IMR-90 (cell line): ENCODE results near the gene ZNF484. TPM values are rescaled to one million over a fixed set of nuclear protein-coding genes. Genes with fewer than 3 reads are reported as not detected.

Experiments
- ATAC-seq: fragments of 200-7000 bp; cut with Tn5 transposase; 2 replicates; pipeline ENCODE4 v1.9.1; 2020; ENCODE audit warnings: low read depth, mild to moderate bottlenecking, moderate library complexity
- BruUV-seq: library from RNA; stranded (reverse); fragments of 400-500 nt; replicated peaks from 2 replicates; lab custom pipeline; 2021; lab: Mats Ljungman, UMichigan
- CTCF ChIA-PET: fragments of 300-600 bp; formaldehyde crosslinking; extraction: SDS; loops from one replicate; lab custom pipeline; 2021; ENCODE audit warnings: antibody characterized with exemption; lab: Yijun Ruan, JAX
- POLR2A ChIA-PET: fragments of 300-600 bp; sonication (Branson Sonifier 250); formaldehyde crosslinking; loops from one replicate; lab custom pipeline; 2022; ENCODE audit warnings: antibody characterized with exemption; ENCODE audit not compliant: unreplicated experiment; lab: Charles Lee
- DNase-seq: peaks from one replicate; pipeline ENCODE4 v3.0.0; 2013
- H2AFZ ChIP-seq: replicated peaks from 2 replicates; pipeline ENCODE3; 2013; ENCODE audit warnings: low read length, mild to moderate bottlenecking; ENCODE audit not compliant: poor library complexity
- H2AK5ac ChIP-seq: 2 replicates; pipeline ENCODE4 v1.6.1; 2013; ENCODE audit warnings: low read depth, low read length, inconsistent platforms
- H2AK9ac ChIP-seq: replicated peaks from 2 replicates; pipeline ENCODE3; 2013; ENCODE audit warnings: mild to moderate bottlenecking, low read depth, low read length, moderate library complexity; ENCODE audit not compliant: poor library complexity
- H2BK120ac ChIP-seq: 2 replicates; pipeline ENCODE4 v1.6.1; 2013; ENCODE audit warnings: low read depth, low read length, inconsistent platforms
- H2BK15ac ChIP-seq: 3 replicates; pipeline ENCODE4 v1.6.1; 2013; ENCODE audit warnings: low read depth, low read length, inconsistent platforms
- H2BK20ac ChIP-seq: 2 replicates; pipeline ENCODE4 v1.6.1; 2013; ENCODE audit warnings: low read depth, mild to moderate bottlenecking, inconsistent platforms, low read length, moderate library complexity
- H2BK5ac ChIP-seq: 2 replicates; pipeline ENCODE4 v1.6.1; 2013; ENCODE audit warnings: mild to moderate bottlenecking, low read depth, low read length, inconsistent platforms; ENCODE audit not compliant: poor library complexity, severe bottlenecking
- H3K14ac ChIP-seq: replicated peaks from 2 replicates; pipeline ENCODE4 v1.6.1; 2013; ENCODE audit warnings: low read depth, low read length, inconsistent platforms
- H3K18ac ChIP-seq: 2 replicates; pipeline ENCODE4 v1.6.1; 2013; ENCODE audit warnings: low read depth, low read length, control low read depth
- H3K23ac ChIP-seq: 2 replicates; pipeline ENCODE4 v1.6.1; 2013; ENCODE audit warnings: low read depth, low read length, inconsistent platforms
- H3K27ac ChIP-seq: 2 replicates; pipeline ENCODE4 v1.5.1; 2013; ENCODE audit warnings: mild to moderate bottlenecking, control low read depth, low read length; ENCODE audit not compliant: insufficient read depth
- H3K27me3 ChIP-seq: 2 replicates; pipeline ENCODE4 v1.6.1; 2013; ENCODE audit warnings: low read length; ENCODE audit not compliant: control insufficient read depth, insufficient read depth
- H3K36me3 ChIP-seq: 2 replicates; pipeline ENCODE4 v1.6.1; 2013; ENCODE audit warnings: low read length, mixed read lengths; ENCODE audit not compliant: control insufficient read depth, insufficient read depth
- H3K4ac ChIP-seq: 2 replicates; pipeline ENCODE4 v1.6.1; 2013; ENCODE audit warnings: low read depth, low read length, inconsistent platforms
- H3K4me1 ChIP-seq: 2 replicates; pipeline ENCODE4 v1.6.1; 2013; ENCODE audit warnings: low read length, mixed read lengths; ENCODE audit not compliant: control insufficient read depth, insufficient read depth
- H3K4me2 ChIP-seq: 2 replicates; pipeline ENCODE4 v1.6.1; 2013; ENCODE audit warnings: low read depth, mild to moderate bottlenecking, control low read depth, low read length, moderate library complexity
- H3K4me3 ChIP-seq: 2 replicates; pipeline ENCODE4 v1.5.1; 2013; ENCODE audit warnings: low read depth, mild to moderate bottlenecking, control low read depth, low read length, moderate library complexity; ENCODE audit not compliant: insufficient read depth
- H3K56ac ChIP-seq: 2 replicates; pipeline ENCODE4 v1.6.1; 2013; ENCODE audit warnings: low read length, inconsistent platforms; ENCODE audit not compliant: insufficient read depth; ENCODE audit errors: extremely low read depth
- H3K79me1 ChIP-seq, 2 experiments: 2 replicates each; pipeline ENCODE4 v1.6.1; 2013; ENCODE audit warnings: low read length in 2 of 2, inconsistent platforms in 1 of 2, low read depth in 1 of 2
- H3K9ac ChIP-seq: 2 replicates; pipeline ENCODE4 v1.6.1; 2013; ENCODE audit warnings: low read depth, low read length, control low read depth
- H3K9me1 ChIP-seq: 2 replicates; pipeline ENCODE4 v1.6.1; 2013; ENCODE audit warnings: low read length, inconsistent platforms; ENCODE audit not compliant: insufficient read depth
- H3K9me3 ChIP-seq: 2 replicates; pipeline ENCODE4 v1.6.1; 2013; ENCODE audit warnings: low read length; ENCODE audit not compliant: control insufficient read depth, insufficient read depth
- H4K20me1 ChIP-seq: 2 replicates; pipeline ENCODE4 v1.6.1; 2013; ENCODE audit warnings: low read length, inconsistent platforms; ENCODE audit not compliant: insufficient read depth
- H4K5ac ChIP-seq: 2 replicates; pipeline ENCODE4 v1.6.1; 2013; ENCODE audit warnings: mild to moderate bottlenecking, low read depth, low read length, control low read depth
- H4K8ac ChIP-seq, 2 experiments: 2 replicates each; pipeline ENCODE4 v1.6.1; 2013; ENCODE audit warnings: low read depth in 2 of 2, low read length in 2 of 2, control low read depth in 1 of 2, inconsistent platforms in 1 of 2
- H4K91ac ChIP-seq: 2 replicates; pipeline ENCODE4 v1.6.1; 2013; ENCODE audit warnings: low read depth, low read length, inconsistent platforms; ENCODE audit not compliant: insufficient read depth
- BHLHE40 ChIP-seq: fragments of 150-350 bp; IDR thresholded peaks from 2 replicates; pipeline ENCODE4 v1.6.1; 2016; ENCODE audit warnings: mild to moderate bottlenecking, low read depth, low read length
- CEBPB ChIP-seq: IDR thresholded peaks from 2 replicates; pipeline ENCODE4 v1.6.1; 2012; ENCODE audit warnings: low read depth, low read length, improper control_type of control experiment
- CHD1 ChIP-seq: IDR thresholded peaks from 2 replicates; pipeline ENCODE4 v1.6.1; 2012; ENCODE audit warnings: low read depth, low read length, improper control_type of control experiment
- CTCF ChIP-seq: conservative IDR thresholded peaks from 2 replicates; pipeline ENCODE4 v1.5.1; 2012; ENCODE audit warnings: mild to moderate bottlenecking, low read depth, low read length, improper control_type of control experiment
- ELK1 ChIP-seq: fragments of 150-350 bp; IDR thresholded peaks from 2 replicates; pipeline ENCODE4 v1.6.1; 2016; ENCODE audit warnings: low read depth, mild to moderate bottlenecking, low read length, moderate library complexity, borderline replicate concordance
- FOS ChIP-seq: fragments of 150-350 bp; IDR thresholded peaks from 2 replicates; pipeline ENCODE4 v1.6.1; 2016; ENCODE audit warnings: low read depth, low read length
- MAFK ChIP-seq: IDR thresholded peaks from 2 replicates; pipeline ENCODE4 v1.6.1; 2012; ENCODE audit warnings: low read depth, low read length, improper control_type of control experiment
- MAZ ChIP-seq: IDR thresholded peaks from 2 replicates; pipeline ENCODE4 v1.6.1; 2012; ENCODE audit warnings: low read depth, mild to moderate bottlenecking, low read length, improper control_type of control experiment, moderate library complexity, borderline replicate concordance
- MXI1 ChIP-seq: IDR thresholded peaks from 2 replicates; pipeline ENCODE4 v1.6.1; 2012; ENCODE audit warnings: low read depth, mild to moderate bottlenecking, low read length, moderate library complexity, borderline replicate concordance
- POLR2A ChIP-seq: IDR thresholded peaks from 2 replicates; pipeline ENCODE4 v1.6.1; 2012; ENCODE audit warnings: mild to moderate bottlenecking, low read depth, low read length
- RAD21 ChIP-seq: IDR thresholded peaks from 2 replicates; pipeline ENCODE4 v1.6.1; 2012; ENCODE audit warnings: low read length, improper control_type of control experiment
- RCOR1 ChIP-seq: IDR thresholded peaks from 2 replicates; pipeline ENCODE4 v1.6.1; 2012; ENCODE audit warnings: mild to moderate bottlenecking, low read length, improper control_type of control experiment; ENCODE audit not compliant: insufficient replicate concordance
- SMC3 ChIP-seq: fragments of 150-350 bp; IDR thresholded peaks from 2 replicates; pipeline ENCODE4 v1.6.1; 2016; ENCODE audit warnings: low read depth, mild to moderate bottlenecking, antibody characterized with exemption, low read length, moderate library complexity
- USF2 ChIP-seq: fragments of 150-350 bp; IDR thresholded peaks from 2 replicates; pipeline ENCODE4 v1.6.1; 2017; ENCODE audit warnings: mild to moderate bottlenecking, antibody characterized with exemption, low read length, low read depth
- WGBS, 2 experiments: methylation state at CpG; one replicate each; pipeline versions ENCODE4 v1.1.5 to v1.1.7; 2013; ENCODE audit warnings: missing lambda C conversion rate in 2 of 2; ENCODE audit not compliant: insufficient read length in 1 of 2; ENCODE audit errors: extremely low coverage in 2 of 2; 5-methylcytosine and 5-hydroxymethylcytosine counted together
- dilution Hi-C: fragments of 300-500 bp; cut with HindIII; formaldehyde crosslinking; loops from one replicate; pipeline ENCODE4 v1.14.3; 2018; ENCODE audit warnings: low sequenced_read_pairs; ENCODE audit not compliant: unreplicated experiment
- in situ Hi-C: fragments of 300-500 bp; cut with MboI; formaldehyde crosslinking; loops from 3 replicates; pipeline ENCODE4 v1.14.3; 2019; ENCODE audit warnings: low sequenced_read_pairs, inconsistent platforms, mixed read lengths
- intact Hi-C: fragments of 100-400 bp; cut with micrococcal nuclease; formaldehyde crosslinking; loops from 2 replicates; pipeline ENCODE4 v1.10.0; 2022
- polyA plus RNA-seq, 3 experiments: library from polyadenylated mRNA; depleted of rRNA; stranded (reverse); fragments of >200 nt; gene quantifications; 2 replicates each; pipeline ENCODE4 v1.2.3, GENCODE V29; 2012; ENCODE audit warnings: low replicate concordance in 1 of 3
- total RNA-seq: library from RNA; depleted of rRNA; stranded (reverse); fragments of >200 nt; gene quantifications from 2 replicates; pipeline ENCODE4 v1.2.3, GENCODE V29; 2012

Gene ZNF484
- total and polyA plus RNA-seq, 2 of the 4 experiments (the other 2 are of a cell fraction): 1.4 to 11.8 TPM

GRCh38 chr9:92897323-92897722 lies 19.5 kb upstream of the ZNF484 start:
- H3K9ac ChIP-seq: no peak overlapping the region
- BruUV-seq: no TSS peak
- no peak overlapping the region for H2BK20ac ChIP-seq
- no peak overlapping the region for H2BK15ac ChIP-seq
- no peaks in the 10 kb centered on the region for H3K36me3 ChIP-seq
- H3K4me3 ChIP-seq: no peak overlapping the region
- no peaks in the 10 kb centered on the region for H3K9me1 ChIP-seq
- ATAC-seq: no peak
- dilution Hi-C loops (no loop called here), intact Hi-C loops (no loop called here), in situ Hi-C loops (no loop called here)
- no peak overlapping the region for H3K23ac ChIP-seq
- no peak overlapping the region for H4K91ac ChIP-seq
- no peak overlapping the region for H3K18ac ChIP-seq
- H2BK5ac ChIP-seq: no peak overlapping the region
- no peaks in the 10 kb centered on the region for H3K79me1 ChIP-seq
- H3K4me1 ChIP-seq: no peaks in the 10 kb centered on the region
- H3K4ac ChIP-seq: no peak overlapping the region
- no peak overlapping the region for H4K8ac ChIP-seq
- CTCF ChIA-PET: no interaction called here
- H2AK9ac ChIP-seq: no peak overlapping the region
- no peaks in the 10 kb centered on the region for H3K9me3 ChIP-seq
- H4K20me1 ChIP-seq: no peaks in the 10 kb centered on the region; the same call in 1 of the 2 replicates
- no peak overlapping the region for H2AK5ac ChIP-seq
- no CpG with 5 or more reads among the region's 3 CpGs for WGBS, 2 experiments
- no peak overlapping the region for H4K5ac ChIP-seq
- H3K27ac ChIP-seq: no peak overlapping the region
- H3K27me3 ChIP-seq: no peaks in the 10 kb centered on the region; the same call in none of the 2 replicates
- no peak for DNase-seq
- no peak overlapping the region for H3K4me2 ChIP-seq
- TF ChIP-seq SMC3: no peak
- no peak for TF ChIP-seq BHLHE40
- TF ChIP-seq USF2: no peak
- TF ChIP-seq POLR2A: no peak
- no peak for TF ChIP-seq RAD21
- TF ChIP-seq ELK1: no peak
- no peak for TF ChIP-seq MAZ
- TF ChIP-seq RCOR1: no peak
- no peak for TF ChIP-seq MXI1
- TF ChIP-seq CEBPB: no peak
- no peak for TF ChIP-seq FOS
- no peak for TF ChIP-seq CHD1
- no peak for TF ChIP-seq MAFK
- no peak for TF ChIP-seq CTCF
- H3K14ac ChIP-seq: no peak overlapping the region
- H2BK120ac ChIP-seq: no peak overlapping the region
- POLR2A ChIA-PET: no interaction called here
- no peak overlapping the region for H3K56ac ChIP-seq
- no peak overlapping the region for H2AFZ ChIP-seq
